Measurements from ENCODE around the gene TNFRSF4.

The TNFRSF4 gene

GRCh38 chr1:1166642-1167397 is 47.1 kb downstream of the TNFRSF4 start:
- no peak for DNase-seq

GRCh38 chr1:1165900-1166421 is 48.0 kb downstream of the TNFRSF4 start:
- no peak for DNase-seq

- DNase-seq: no peak
These were observed 48.5 kb downstream of the TNFRSF4 start for GRCh38 chr1:1165485-1165884.

- no peak for DNase-seq
These were observed 49.1 kb downstream of the TNFRSF4 start for GRCh38 chr1:1164701-1165451.

GRCh38 chr1:1164361-1164700 is 49.6 kb downstream of the TNFRSF4 start:
- DNase-seq: no peak

- no peak for DNase-seq
These were observed 50.3 kb downstream of the TNFRSF4 start for GRCh38 chr1:1163538-1164070.

GRCh38 chr1:1162597-1163537 is 51.1 kb downstream of the TNFRSF4 start:
- DNase-seq: peak; percentile 81

- DNase-seq: peak; percentile 40
These were observed 52.3 kb downstream of the TNFRSF4 start for GRCh38 chr1:1161683-1162079.

Measured in NCI-H1436 treated with DMSO at 0.1 percent for 48 hours (cell line).